Motor neuron (in vitro differentiated cells): Measurements from ENCODE around the gene RPS16. TPM values are rescaled to one million over a fixed set of nuclear protein-coding genes. Genes with fewer than 3 reads are reported as not detected.
"Not testable (repeated sequence)": the region's sequence is repeated elsewhere in the genome, so short reads cannot be mapped to it uniquely, and the experiment has no call there.

Experiments
- ATAC-seq, 8 experiments: fragments of 200-7000 bp; cut with Tn5 transposase; replicated peaks in 6 of 8; 2 replicates each; pipeline ENCODE4 v1.8.0; 2021; ENCODE audit warnings: mild to moderate bottlenecking in 8 of 8, moderate library complexity in 8 of 8
- H3K27ac ChIP-seq, 2 donors: fragments of 250-450 bp; sonication (Bioruptor Pico); 2 replicates each; pipeline ENCODE4 v1.9.0; 2021; ENCODE audit warnings: antibody characterized with exemption in 2 of 2, mild to moderate bottlenecking in 2 of 2, moderate library complexity in 1 of 2
- H3K4me1 ChIP-seq, 2 donors: fragments of 250-450 bp; sonication (Bioruptor Pico); replicated peaks in 1 of 2; 2 replicates each; pipeline ENCODE4 v1.6.1; 2021; ENCODE audit warnings: antibody characterized with exemption in 2 of 2, mild to moderate bottlenecking in 2 of 2, moderate library complexity in 1 of 2
- H3K4me3 ChIP-seq, 5 donors: fragments of 250-450 bp; sonication (Bioruptor Pico); 2 replicates each; pipeline ENCODE4 v1.9.0; 2021; ENCODE audit warnings: antibody characterized with exemption in 5 of 5, mild to moderate bottlenecking in 5 of 5, moderate library complexity in 4 of 5
- WGBS, 10 experiments: fragments of 450-650 bp; shearing (Covaris generic); methylation state at CpG; one replicate each; pipeline ENCODE4 v1.0.0; 2022; 5-methylcytosine and 5-hydroxymethylcytosine counted together
- in situ Hi-C, 9 experiments: fragments of 400-800 bp; cut with MboI; loops; one replicate each; pipeline ENCODE4 v1.15.0; 2021; ENCODE audit warnings: low sequenced_read_pairs in 9 of 9, low pct_unique_long_range_greater_than_20kb in 2 of 9; ENCODE audit not compliant: unreplicated experiment in 9 of 9
- total RNA-seq, 8 experiments: library from RNA; unstranded; fragments of 300-600 nt; gene quantifications; 2 replicates each; pipeline versions ENCODE4 v1.2.3 to v1.2.4, GENCODE V29; 2022

RPS16 gene
- total RNA-seq, 8 experiments from 2014 or later: 781 to 3,131 (median 1,617) TPM

- in situ Hi-C loops: no loop called here
- 30 to 100% (median 93%) methylated on average over 1 to 4 of the region's 8 CpGs; no CpG with 5 or more reads in 4 of the 10 experiments for WGBS, 10 experiments
- no peak overlapping the region for H3K4me3 ChIP-seq
- no peak for ATAC-seq
- no peaks in the 10 kb centered on the region for H3K4me1 ChIP-seq
- no peak overlapping the region for H3K27ac ChIP-seq
Measured at GRCh38 chr19:39471756-39472536, 36.2 kb upstream of the RPS16 start.

DNA sequence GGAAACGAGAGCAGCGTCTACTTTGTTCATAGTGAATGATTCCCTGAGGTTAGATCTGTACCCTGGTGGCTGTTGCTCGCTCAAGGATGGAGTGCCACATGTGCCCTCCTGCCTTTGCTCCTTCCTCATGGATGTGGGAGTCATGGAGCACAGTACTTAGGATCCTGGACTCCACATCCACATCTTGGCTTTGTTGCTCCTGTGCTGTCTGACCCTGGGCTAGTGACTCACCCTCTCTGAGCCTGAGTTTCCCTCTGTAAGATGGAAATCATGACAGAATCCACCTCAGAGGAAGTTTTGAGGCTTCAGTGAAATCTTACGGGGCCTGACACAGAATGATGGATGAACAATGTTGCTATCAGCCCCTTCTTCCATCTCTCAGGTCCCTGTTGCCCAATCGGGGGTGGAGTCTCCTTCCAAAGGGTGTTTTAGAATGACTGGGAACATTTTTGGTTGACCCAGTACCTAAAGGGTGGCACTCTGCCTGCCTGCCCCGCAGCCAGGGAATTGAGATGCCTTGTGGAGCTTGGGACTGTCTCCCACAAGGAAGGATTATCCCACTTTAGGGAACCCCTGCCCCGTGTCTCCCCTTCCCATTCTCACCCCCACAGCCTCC lies 35.1 kb upstream of the RPS16 start:
- ATAC-seq: no peak
- no peaks in the 10 kb centered on the region for H3K4me1 ChIP-seq
- no peak overlapping the region for H3K27ac ChIP-seq
- in situ Hi-C loops: no loop called here
- WGBS, 10 experiments: 20 to 89% (median 84%) methylated on average over 1 to 5 of the region's 7 CpGs; no CpG with 5 or more reads in 6 of the 10 experiments
- H3K4me3 ChIP-seq: no peak overlapping the region

GRCh38 chr19:39469567-39469966 lies 33.8 kb upstream of the RPS16 start:
- no peaks in the 10 kb centered on the region for H3K4me1 ChIP-seq
- no peak overlapping the region for H3K4me3 ChIP-seq
- ATAC-seq: no peak
- WGBS, 10 experiments: 80 to 100% methylated on average over 1 to 2 of the region's 6 CpGs; no CpG with 5 or more reads in 8 of the 10 experiments
- in situ Hi-C loops: no loop called here
- H3K27ac ChIP-seq: no peak overlapping the region

DNA sequence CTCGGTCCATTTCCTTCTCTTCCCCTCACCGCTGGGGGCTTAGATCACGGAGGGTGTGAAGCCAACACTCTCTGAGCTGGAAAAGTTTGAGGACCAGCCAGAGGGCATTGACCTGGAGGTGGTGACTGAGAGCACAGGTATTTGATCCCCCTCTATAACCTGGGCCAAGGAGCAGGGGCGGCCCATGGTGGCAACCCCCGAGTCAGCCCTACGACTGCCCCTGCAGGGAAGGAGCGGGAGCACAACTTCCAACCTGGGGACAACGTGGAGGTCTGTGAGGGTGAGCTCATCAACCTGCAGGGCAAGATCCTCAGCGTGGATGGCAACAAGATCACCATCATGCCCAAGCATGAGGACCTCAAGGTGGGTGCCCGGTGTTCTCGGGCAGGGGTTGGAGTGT lies 33.3 kb upstream of the RPS16 start:
- WGBS, 10 experiments: 75 to 100% (median 95%) methylated on average over 1 to 5 of the region's 11 CpGs; no CpG with 5 or more reads in 3 of the 10 experiments
- no peak for ATAC-seq
- in situ Hi-C loops: no loop called here

GRCh38 chr19:39467941-39468340 lies 32.2 kb upstream of the RPS16 start:
- WGBS, 10 experiments: 95 to 100% (median 100%) methylated on average over 1 to 4 of the region's 7 CpGs; no CpG with 5 or more reads in 7 of the 10 experiments
- H3K27ac ChIP-seq: no peak overlapping the region
- ATAC-seq: no peak
- H3K4me3 ChIP-seq: no peak overlapping the region
- H3K4me1 ChIP-seq: no peaks in the 10 kb centered on the region
- in situ Hi-C loops: no loop called here

More for the DNA sequence above, 33.3 kb upstream of the RPS16 start:
- no peak overlapping the region for H3K27ac ChIP-seq
- no peaks in the 10 kb centered on the region for H3K4me1 ChIP-seq
- no peak overlapping the region for H3K4me3 ChIP-seq

- in situ Hi-C loops: no loop called here
- Histone ChIP-seq H3K27ac (no peak overlapping the region), H3K4me3 (no peak overlapping the region), H3K4me1 (no peaks in the 10 kb centered on the region)
- ATAC-seq: no peak
- 88 to 100% (median 93%) methylated on average over 2 to 12 of the region's 18 CpGs; no CpG with 5 or more reads in 2 of the 10 experiments for WGBS, 10 experiments
Measured at GRCh38 chr19:39465956-39466747, 30.4 kb upstream of the RPS16 start.

DNA sequence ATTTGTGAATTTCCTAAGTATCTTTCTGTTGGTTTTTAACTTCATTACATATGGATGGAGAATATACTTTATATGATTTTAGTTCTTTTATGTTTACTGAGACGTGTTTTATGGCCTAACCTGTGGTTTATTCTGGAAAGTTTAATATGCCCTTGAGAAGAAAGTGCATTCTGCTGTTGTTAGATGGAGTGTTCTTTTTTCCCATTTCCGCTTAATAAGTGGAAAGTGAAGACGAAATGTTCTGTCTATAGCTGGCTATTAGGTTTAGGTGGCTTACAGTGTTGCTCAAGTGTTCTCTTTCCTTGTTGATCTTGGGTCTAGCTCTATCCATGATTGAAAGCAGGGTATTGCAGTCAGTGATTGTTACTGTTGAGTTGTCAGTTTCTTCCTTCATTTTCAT lies 27.7 kb upstream of the RPS16 start:
- H3K27ac ChIP-seq: no peak overlapping the region
- H3K4me3 ChIP-seq: no peak overlapping the region
- 20 to 100% (median 93%) methylated on average over 1 to 3 of the region's 3 CpGs; no CpG with 5 or more reads in 1 of the 10 experiments for WGBS, 10 experiments
- ATAC-seq: no peak
- H3K4me1 ChIP-seq: no peaks in the 10 kb centered on the region
- in situ Hi-C loops: no loop called here

DNA sequence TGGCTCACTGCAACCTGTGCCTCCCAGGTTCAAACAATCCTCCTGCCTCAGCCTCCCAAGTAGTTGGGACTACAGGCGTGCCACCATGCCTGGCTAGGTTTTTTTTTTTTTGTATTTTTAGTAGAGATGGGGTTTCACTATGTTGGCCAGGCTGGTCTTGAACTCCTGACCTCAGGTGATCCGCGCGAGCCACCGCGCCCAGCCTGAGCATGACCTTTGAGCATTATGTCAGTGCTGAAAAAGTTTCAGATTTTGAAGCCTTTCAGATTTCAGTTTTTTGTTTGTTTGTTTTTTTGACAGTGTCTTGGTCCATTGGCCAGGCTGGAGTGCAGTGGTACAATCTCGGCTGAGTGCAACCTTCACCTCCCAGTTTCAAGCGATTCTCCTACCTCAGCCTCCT lies 15.5 kb upstream of the RPS16 start:
- H3K4me1 ChIP-seq, H3K27ac ChIP-seq, in situ Hi-C loops, H3K4me3 ChIP-seq, ATAC-seq: not testable (repeated sequence)
- 83 to 100% (median 97%) methylated on average over 1 to 7 of the region's 8 CpGs; no CpG with 5 or more reads in 3 of the 10 experiments for WGBS, 10 experiments

- 72 to 100% (median 95%) methylated on average over 1 to 6 of the region's 8 CpGs; no CpG with 5 or more reads in 2 of the 10 experiments for WGBS, 10 experiments
- ATAC-seq: no peak
- in situ Hi-C loops: no loop called here
- Histone ChIP-seq H3K4me1 (peaks cover 5 to 10% of the 10 kb centered on the region in 2 donors), H3K4me3 (no peak overlapping the region), H3K27ac (no peak overlapping the region)
Measured at GRCh38 chr19:39449116-39449797, 13.5 kb upstream of the RPS16 start.

GRCh38 chr19:39448271-39448670 lies 12.5 kb upstream of the RPS16 start:
- no peak for ATAC-seq
- WGBS, 10 experiments: 83 to 100% methylated on average over 1 of the region's 3 CpGs; no CpG with 5 or more reads in 8 of the 10 experiments
- Histone ChIP-seq H3K4me3 (no peak overlapping the region), H3K27ac (no peak overlapping the region), H3K4me1 (peaks cover 5 to 12% of the 10 kb centered on the region in 2 donors)
- in situ Hi-C loops: no loop called here

GRCh38 chr19:39446365-39447084 lies 10.8 kb upstream of the RPS16 start:
- peak overlapping the region; percentile 65 to 87 (median 74) for H3K4me3 ChIP-seq
- peaks cover 5 to 12% of the 10 kb centered on the region in 2 donors for H3K4me1 ChIP-seq
- no peak overlapping the region for H3K27ac ChIP-seq
- in situ Hi-C loops: no loop called here
- WGBS, 10 experiments: 20 to 100% (median 81%) methylated on average over 1 to 8 of the region's 16 CpGs; no CpG with 5 or more reads in 1 of the 10 experiments
- ATAC-seq: no peak
